ENCODE results near the gene PPM1J. TPM values are rescaled to one million over a fixed set of nuclear protein-coding genes. Genes with fewer than 3 reads are reported as not detected.

PPM1J gene
- total and polyA plus RNA-seq, 9 of the 15 experiments (the other 6 are each of a cell fraction or from before 2014, with no cell fraction given), result 0.25 to 10.5 (median 4.2) TPM

DNA sequence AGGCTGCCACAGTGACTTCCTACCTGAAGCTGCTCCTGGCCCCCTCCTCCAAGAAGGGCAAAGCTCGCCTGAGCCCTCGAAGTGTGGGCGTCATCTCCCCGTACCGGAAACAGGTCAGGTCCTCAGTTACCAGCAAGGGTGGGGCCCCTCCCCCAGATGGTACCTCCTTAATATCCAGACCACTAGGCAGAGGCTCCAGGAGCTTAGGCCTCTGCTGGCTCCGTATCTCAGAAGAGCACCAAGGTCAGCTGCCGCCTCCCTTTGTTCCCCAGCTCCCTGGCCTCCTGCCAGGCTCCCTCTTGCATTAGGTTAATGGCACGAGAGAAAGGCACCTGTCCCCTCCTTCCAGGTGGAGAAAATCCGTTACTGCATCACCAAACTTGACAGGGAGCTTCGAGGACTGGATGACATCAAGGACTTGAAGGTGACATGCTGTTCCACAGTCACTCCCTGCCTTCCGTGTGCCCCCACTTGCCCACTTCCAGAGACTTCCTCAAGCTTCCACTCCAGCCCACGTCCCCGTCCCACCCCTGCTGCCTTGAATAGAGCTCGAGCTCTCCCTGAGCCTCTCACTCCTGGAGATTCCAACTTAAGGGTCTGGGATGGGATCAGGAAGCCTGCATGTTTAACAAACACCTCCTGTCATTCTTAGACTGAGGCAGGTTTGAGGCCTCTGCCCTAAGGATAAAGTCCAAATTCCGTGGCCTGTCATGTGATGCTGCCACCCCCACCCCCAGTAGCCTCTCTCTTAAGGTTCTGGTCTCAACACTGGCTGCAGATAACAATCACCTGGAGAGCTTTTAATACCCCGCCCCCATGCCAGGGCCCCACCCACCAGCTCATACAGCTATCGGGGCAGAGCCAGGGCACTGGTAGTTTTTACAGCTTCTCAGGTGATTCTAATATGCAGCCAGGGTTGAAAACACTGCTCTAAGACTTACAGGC is 16.5 kb downstream of the PPM1J start (continued):
- TF ChIP-seq, protein P1, sequence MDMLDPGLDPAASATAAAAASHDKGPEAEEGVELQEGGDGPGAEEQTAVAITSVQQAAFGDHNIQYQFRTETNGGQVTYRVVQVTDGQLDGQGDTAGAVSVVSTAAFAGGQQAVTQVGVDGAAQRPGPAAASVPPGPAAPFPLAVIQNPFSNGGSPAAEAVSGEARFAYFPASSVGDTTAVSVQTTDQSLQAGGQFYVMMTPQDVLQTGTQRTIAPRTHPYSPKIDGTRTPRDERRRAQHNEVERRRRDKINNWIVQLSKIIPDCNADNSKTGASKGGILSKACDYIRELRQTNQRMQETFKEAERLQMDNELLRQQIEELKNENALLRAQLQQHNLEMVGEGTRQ (CRISPR knock-in tag; IDR thresholded peaks at IDR 0.05), result peak; percentile 69; the same call in 1 of the 2 replicates
- TF ChIP-seq TARDBP (IDR thresholded peaks at IDR 0.05), result no peak
- TF ChIP-seq, protein P2, sequence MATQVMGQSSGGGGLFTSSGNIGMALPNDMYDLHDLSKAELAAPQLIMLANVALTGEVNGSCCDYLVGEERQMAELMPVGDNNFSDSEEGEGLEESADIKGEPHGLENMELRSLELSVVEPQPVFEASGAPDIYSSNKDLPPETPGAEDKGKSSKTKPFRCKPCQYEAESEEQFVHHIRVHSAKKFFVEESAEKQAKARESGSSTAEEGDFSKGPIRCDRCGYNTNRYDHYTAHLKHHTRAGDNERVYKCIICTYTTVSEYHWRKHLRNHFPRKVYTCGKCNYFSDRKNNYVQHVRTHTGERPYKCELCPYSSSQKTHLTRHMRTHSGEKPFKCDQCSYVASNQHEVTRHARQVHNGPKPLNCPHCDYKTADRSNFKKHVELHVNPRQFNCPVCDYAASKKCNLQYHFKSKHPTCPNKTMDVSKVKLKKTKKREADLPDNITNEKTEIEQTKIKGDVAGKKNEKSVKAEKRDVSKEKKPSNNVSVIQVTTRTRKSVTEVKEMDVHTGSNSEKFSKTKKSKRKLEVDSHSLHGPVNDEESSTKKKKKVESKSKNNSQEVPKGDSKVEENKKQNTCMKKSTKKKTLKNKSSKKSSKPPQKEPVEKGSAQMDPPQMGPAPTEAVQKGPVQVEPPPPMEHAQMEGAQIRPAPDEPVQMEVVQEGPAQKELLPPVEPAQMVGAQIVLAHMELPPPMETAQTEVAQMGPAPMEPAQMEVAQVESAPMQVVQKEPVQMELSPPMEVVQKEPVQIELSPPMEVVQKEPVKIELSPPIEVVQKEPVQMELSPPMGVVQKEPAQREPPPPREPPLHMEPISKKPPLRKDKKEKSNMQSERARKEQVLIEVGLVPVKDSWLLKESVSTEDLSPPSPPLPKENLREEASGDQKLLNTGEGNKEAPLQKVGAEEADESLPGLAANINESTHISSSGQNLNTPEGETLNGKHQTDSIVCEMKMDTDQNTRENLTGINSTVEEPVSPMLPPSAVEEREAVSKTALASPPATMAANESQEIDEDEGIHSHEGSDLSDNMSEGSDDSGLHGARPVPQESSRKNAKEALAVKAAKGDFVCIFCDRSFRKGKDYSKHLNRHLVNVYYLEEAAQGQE (IDR thresholded peaks at IDR 0.05; ENCODE audit: borderline replicate concordance), result peak; percentile 26; the same call in 1 of the 2 replicates
- TF ChIP-seq, protein P2 (CRISPR knock-in tag; IDR thresholded peaks at IDR 0.05; ENCODE audit: low read depth), result peak; percentile 14; the same call in 1 of the 2 replicates
- TF ChIP-seq, protein P3, sequence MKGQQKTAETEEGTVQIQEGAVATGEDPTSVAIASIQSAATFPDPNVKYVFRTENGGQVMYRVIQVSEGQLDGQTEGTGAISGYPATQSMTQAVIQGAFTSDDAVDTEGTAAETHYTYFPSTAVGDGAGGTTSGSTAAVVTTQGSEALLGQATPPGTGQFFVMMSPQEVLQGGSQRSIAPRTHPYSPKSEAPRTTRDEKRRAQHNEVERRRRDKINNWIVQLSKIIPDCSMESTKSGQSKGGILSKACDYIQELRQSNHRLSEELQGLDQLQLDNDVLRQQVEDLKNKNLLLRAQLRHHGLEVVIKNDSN (CRISPR knock-in tag; IDR thresholded peaks at IDR 0.05), result peak; percentile 48; the same call in 1 of the 2 replicates
- TF ChIP-seq, protein P4, sequence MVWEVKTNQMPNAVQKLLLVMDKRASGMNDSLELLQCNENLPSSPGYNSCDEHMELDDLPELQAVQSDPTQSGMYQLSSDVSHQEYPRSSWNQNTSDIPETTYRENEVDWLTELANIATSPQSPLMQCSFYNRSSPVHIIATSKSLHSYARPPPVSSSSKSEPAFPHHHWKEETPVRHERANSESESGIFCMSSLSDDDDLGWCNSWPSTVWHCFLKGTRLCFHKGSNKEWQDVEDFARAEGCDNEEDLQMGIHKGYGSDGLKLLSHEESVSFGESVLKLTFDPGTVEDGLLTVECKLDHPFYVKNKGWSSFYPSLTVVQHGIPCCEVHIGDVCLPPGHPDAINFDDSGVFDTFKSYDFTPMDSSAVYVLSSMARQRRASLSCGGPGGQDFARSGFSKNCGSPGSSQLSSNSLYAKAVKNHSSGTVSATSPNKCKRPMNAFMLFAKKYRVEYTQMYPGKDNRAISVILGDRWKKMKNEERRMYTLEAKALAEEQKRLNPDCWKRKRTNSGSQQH (CRISPR knock-in tag; IDR thresholded peaks at IDR 0.05), result peak; percentile 56; the same call in 1 of the 2 replicates
- peak; percentile 93 for TF ChIP-seq POLR2AphosphoS2 (IDR thresholded peaks at IDR 0.05; ENCODE audit: low read length)
- 0 out of 4 replicates have a peak, but pooled peaks of 1 of the 2 experiments have one; percentile 18 for TF ChIP-seq MAZ (CRISPR knock-in tag; conservative IDR thresholded peaks at IDR 0.05 in 1 of 2, IDR thresholded peaks at IDR 0.05 in 1 of 2)
- no peak for TF ChIP-seq ZNF174 (CRISPR knock-in tag; IDR thresholded peaks at IDR 0.05)
- TF ChIP-seq TCF3 (CRISPR knock-in tag; IDR thresholded peaks at IDR 0.05), result peak; percentile 23
